Liver (tissue), 9 donors: Measurements from ENCODE around the gene PARD3. TPM values are rescaled to one million over a fixed set of nuclear protein-coding genes. Genes with fewer than 3 reads are reported as not detected.

ENCODE experiments used
- DNase-seq: peaks from one replicate; pipeline ENCODE4 v3.0.0-alpha.2; 2017; ENCODE audit warnings: low spot score
- H3K27ac ChIP-seq, 2 donors: one replicate each; pipeline ENCODE4 v1.7.0; 2013; ENCODE audit warnings: inconsistent platforms in 2 of 2, low read length in 2 of 2, control low read depth in 1 of 2, low read depth in 1 of 2, mild to moderate bottlenecking in 1 of 2
- H3K27me3 ChIP-seq, 4 donors: one replicate each; pipeline versions ENCODE4 v1.6.1 to v1.7.0; 2013; ENCODE audit warnings: low read length in 3 of 4, inconsistent platforms in 1 of 4, mild to moderate bottlenecking in 1 of 4, moderate library complexity in 1 of 4; ENCODE audit not compliant: control insufficient read depth in 4 of 4, insufficient read depth in 4 of 4
- H3K36me3 ChIP-seq, 4 donors: one replicate each; pipeline versions ENCODE4 v1.6.1 to v1.7.0; 2013; ENCODE audit warnings: low read length in 3 of 4, mild to moderate bottlenecking in 3 of 4, low read depth in 1 of 4, moderate library complexity in 1 of 4; ENCODE audit not compliant: control insufficient read depth in 4 of 4, insufficient read depth in 3 of 4
- H3K4me1 ChIP-seq, 4 donors: one replicate each; pipeline versions ENCODE4 v1.6.1 to v1.7.0; 2013; ENCODE audit warnings: low read length in 3 of 4, mild to moderate bottlenecking in 3 of 4, moderate library complexity in 1 of 4; ENCODE audit not compliant: control insufficient read depth in 4 of 4, insufficient read depth in 4 of 4
- H3K4me3 ChIP-seq, 3 donors: one replicate each; pipeline versions ENCODE4 v1.6.1 to v1.7.0; 2013; ENCODE audit warnings: low read length in 3 of 3, control low read depth in 1 of 3, low read depth in 1 of 3, mild to moderate bottlenecking in 1 of 3
- H3K9ac ChIP-seq, 2 donors: one replicate each; pipeline ENCODE4 v1.7.0; 2013; ENCODE audit warnings: low read length in 2 of 2, mild to moderate bottlenecking in 2 of 2, moderate library complexity in 2 of 2, control low read depth in 1 of 2, low read depth in 1 of 2
- H3K9me3 ChIP-seq, 4 donors: one replicate each; pipeline versions ENCODE4 v1.6.1 to v1.7.0; 2013; ENCODE audit warnings: low read length in 3 of 4; ENCODE audit not compliant: control insufficient read depth in 4 of 4
- EGR1 ChIP-seq, 2 donors: IDR thresholded peaks; 2 replicates each; pipeline ENCODE4 v1.6.1; 2016 to 2018; ENCODE audit warnings: antibody characterized with exemption in 2 of 2, low read depth in 2 of 2
- FOXA2 ChIP-seq: IDR thresholded peaks from 2 replicates; pipeline ENCODE4 v1.6.1; 2016; ENCODE audit warnings: antibody characterized with exemption
- GABPA ChIP-seq, 2 donors: IDR thresholded peaks in 1 of 2; conservative IDR thresholded peaks in 1 of 2; 2 replicates each; pipeline ENCODE4 v1.6.1; 2016; ENCODE audit warnings: antibody characterized with exemption in 2 of 2, mild to moderate bottlenecking in 1 of 2, moderate library complexity in 1 of 2
- HNF4A ChIP-seq, 2 donors: conservative IDR thresholded peaks; 2 replicates each; pipeline ENCODE4 v1.6.1; 2016; ENCODE audit warnings: antibody characterized with exemption in 2 of 2, mild to moderate bottlenecking in 2 of 2
- HNF4G ChIP-seq: IDR thresholded peaks from 2 replicates; pipeline ENCODE4 v1.6.1; 2016; ENCODE audit warnings: antibody characterized with exemption
- JUND ChIP-seq, 2 donors: IDR thresholded peaks; 2 replicates each; pipeline ENCODE4 v1.6.1; 2016; ENCODE audit warnings: antibody characterized with exemption in 2 of 2
- MAX ChIP-seq: IDR thresholded peaks from 2 replicates; pipeline ENCODE4 v1.6.1; 2016; ENCODE audit warnings: antibody characterized with exemption
- NR2F2 ChIP-seq: IDR thresholded peaks from 2 replicates; pipeline ENCODE4 v1.6.1; 2016; ENCODE audit warnings: antibody characterized with exemption
- REST ChIP-seq: IDR thresholded peaks from 2 replicates; pipeline ENCODE4 v1.6.1; 2016; ENCODE audit warnings: antibody characterized with exemption, mild to moderate bottlenecking
- RXRA ChIP-seq, 2 donors: IDR thresholded peaks; 2 replicates each; pipeline ENCODE4 v1.6.1; 2017 to 2018; ENCODE audit warnings: antibody characterized with exemption in 2 of 2, mild to moderate bottlenecking in 1 of 2
- SP1 ChIP-seq: IDR thresholded peaks from 2 replicates; pipeline ENCODE4 v1.6.1; 2018; ENCODE audit warnings: antibody characterized with exemption, mild to moderate bottlenecking
- TAF1 ChIP-seq: conservative IDR thresholded peaks from 2 replicates; pipeline ENCODE4 v1.6.1; 2016; ENCODE audit warnings: antibody characterized with exemption, mild to moderate bottlenecking
- WGBS: extraction: QIAGEN DNeasy Blood & Tissue Kit; methylation state at CpG from one replicate; pipeline ENCODE4 v1.1.7; 2013; 5-methylcytosine and 5-hydroxymethylcytosine counted together
- polyA plus RNA-seq, 2 donors: library from polyadenylated mRNA; stranded (reverse) in 1 of 2; unstranded in 1 of 2; fragments of 200-250 nt in 1 of 2; fragments of >200 nt in 1 of 2; fragmentation: Nextera tagmentation in 1 of 2; extraction: Ambion mirVana in 1 of 2; gene quantifications; one replicate each; pipeline versions ENCODE4 v1.2.1 to v1.2.3, GENCODE V29; 2013 to 2015
- total RNA-seq, 2 donors: library from RNA; depleted of rRNA; stranded (reverse); fragments of >200 nt; gene quantifications; one replicate each; pipeline ENCODE4 v1.2.3, GENCODE V29; 2014
- TF ChIP-seq, protein P1 (sequence below): IDR thresholded peaks from 2 replicates; pipeline ENCODE4 v1.6.1; 2016; ENCODE audit warnings: antibody characterized with exemption
- TF ChIP-seq, protein P2 (sequence below): IDR thresholded peaks from 2 replicates; pipeline ENCODE4 v1.6.1; 2016; ENCODE audit warnings: antibody characterized with exemption
- donor health status: healthy.
- donor health status: healthy.
- donor health status: healthy.
- donor health status: healthy.
- donor health status: healthy.

Gene PARD3
- total and polyA plus RNA-seq, 4 donors = 12.3 to 43.8 (median 13.5) TPM

DNA sequence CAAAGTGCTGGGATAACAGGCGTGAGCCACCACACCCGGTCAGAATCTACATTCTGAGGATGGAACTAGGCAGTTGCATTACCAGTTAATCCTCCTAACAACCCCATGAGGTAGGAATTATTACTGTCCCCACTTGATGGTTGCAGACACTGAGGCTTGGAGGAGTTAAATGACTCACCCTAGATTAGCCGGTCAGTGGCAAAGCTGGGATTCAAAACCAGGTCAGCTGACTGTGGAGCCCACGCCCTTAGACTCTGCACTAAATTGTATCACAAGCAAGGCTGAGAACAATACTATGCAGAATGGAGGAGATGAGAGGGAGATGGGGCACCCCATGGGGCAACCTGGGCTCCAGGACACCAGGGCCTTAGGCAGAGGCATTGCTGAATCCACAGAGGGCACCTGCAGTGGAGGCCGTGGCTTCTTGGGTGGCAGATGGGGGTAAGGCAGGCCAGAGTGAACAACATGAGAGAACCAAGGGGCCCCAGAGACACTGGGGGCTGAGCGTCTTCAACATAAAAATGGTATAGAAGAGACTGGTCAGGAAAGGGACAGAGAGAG is 723.4 kb downstream of the PARD3 start:
- WGBS = 96% methylated on average over 6 of the region's 6 CpGs
- Histone ChIP-seq H3K27ac (no peak overlapping the region), H3K4me1 (no peaks in the 10 kb centered on the region), H3K9me3 (peaks cover 0 to 5% (median under 1%) of the 10 kb centered on the region in 4 donors), H3K4me3 (no peak overlapping the region), H3K9ac (no peak overlapping the region), H3K27me3 (no peaks in the 10 kb centered on the region), H3K36me3 (no peaks in the 10 kb centered on the region)
- DNase-seq = no peak
- TF ChIP-seq EGR1 (IDR thresholded peaks at IDR 0.05; ENCODE audit: low read depth in 2 of 2) (no peak), SP1 (no peak), HNF4A (conservative IDR thresholded peaks at IDR 0.05) (no peak), FOXA2 (no peak), TAF1 (no peak), REST (no peak), HNF4G (no peak), MAX (no peak), GABPA (IDR thresholded peaks at IDR 0.05 in 1 of 2, conservative IDR thresholded peaks at IDR 0.05 in 1 of 2) (no peak), JUND (IDR thresholded peaks at IDR 0.05) (no peak)
- TF ChIP-seq, protein P1, sequence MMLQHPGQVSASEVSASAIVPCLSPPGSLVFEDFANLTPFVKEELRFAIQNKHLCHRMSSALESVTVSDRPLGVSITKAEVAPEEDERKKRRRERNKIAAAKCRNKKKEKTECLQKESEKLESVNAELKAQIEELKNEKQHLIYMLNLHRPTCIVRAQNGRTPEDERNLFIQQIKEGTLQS = no peak
- TF ChIP-seq, protein P2, sequence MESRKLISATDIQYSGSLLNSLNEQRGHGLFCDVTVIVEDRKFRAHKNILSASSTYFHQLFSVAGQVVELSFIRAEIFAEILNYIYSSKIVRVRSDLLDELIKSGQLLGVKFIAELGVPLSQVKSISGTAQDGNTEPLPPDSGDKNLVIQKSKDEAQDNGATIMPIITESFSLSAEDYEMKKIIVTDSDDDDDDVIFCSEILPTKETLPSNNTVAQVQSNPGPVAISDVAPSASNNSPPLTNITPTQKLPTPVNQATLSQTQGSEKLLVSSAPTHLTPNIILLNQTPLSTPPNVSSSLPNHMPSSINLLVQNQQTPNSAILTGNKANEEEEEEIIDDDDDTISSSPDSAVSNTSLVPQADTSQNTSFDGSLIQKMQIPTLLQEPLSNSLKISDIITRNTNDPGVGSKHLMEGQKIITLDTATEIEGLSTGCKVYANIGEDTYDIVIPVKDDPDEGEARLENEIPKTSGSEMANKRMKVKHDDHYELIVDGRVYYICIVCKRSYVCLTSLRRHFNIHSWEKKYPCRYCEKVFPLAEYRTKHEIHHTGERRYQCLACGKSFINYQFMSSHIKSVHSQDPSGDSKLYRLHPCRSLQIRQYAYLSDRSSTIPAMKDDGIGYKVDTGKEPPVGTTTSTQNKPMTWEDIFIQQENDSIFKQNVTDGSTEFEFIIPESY = no peak

- TF ChIP-seq RXRA (IDR thresholded peaks at IDR 0.05) = no peak
- TF ChIP-seq, protein P2 = no peak
- no peak for TF ChIP-seq JUND (IDR thresholded peaks at IDR 0.05)
- TF ChIP-seq, protein P1 = no peak
- TF ChIP-seq FOXA2 = no peak
- TF ChIP-seq HNF4G = no peak
- TF ChIP-seq TAF1 = no peak
- no peak for TF ChIP-seq REST
- no peak for TF ChIP-seq NR2F2
These were observed 725.8 kb downstream of the PARD3 start for GRCh38 chr10:34089253-34089652.

More at GRCh38 chr10:34089253-34089652, 725.8 kb downstream of the PARD3 start:
- Histone ChIP-seq H3K9ac (no peak overlapping the region), H3K9me3 (peaks cover 0 to 3% (median 0%) of the 10 kb centered on the region in 4 donors), H3K36me3 (no peaks in the 10 kb centered on the region), H3K27ac (no peak overlapping the region), H3K27me3 (no peaks in the 10 kb centered on the region), H3K4me1 (no peaks in the 10 kb centered on the region), H3K4me3 (no peak overlapping the region)
- WGBS = 97% methylated on average over 6 of the region's 6 CpGs
- no peak for DNase-seq
